PFSK-1 (cell line): Measurements from ENCODE around the gene TBR1.

Experiments used
- FOXP2 ChIP-seq: optimal IDR thresholded peaks from 2 replicates; pipeline ENCODE3; 2011; ENCODE audit warnings: borderline replicate concordance, control low read depth, inconsistent platforms; ENCODE audit not compliant: insufficient read depth; ENCODE audit errors: extremely low read length, extremely low read depth
- POLR2AphosphoS5 ChIP-seq: IDR thresholded peaks from 2 replicates; pipeline ENCODE4 v1.6.1; 2012; ENCODE audit warnings: low read depth, mild to moderate bottlenecking, control low read depth, low read length, moderate library complexity
- SIN3A ChIP-seq: IDR thresholded peaks from 2 replicates; pipeline ENCODE4 v1.6.1; 2012; ENCODE audit warnings: mild to moderate bottlenecking, low read length, moderate library complexity, borderline replicate concordance; ENCODE audit not compliant: insufficient read depth
- TAF1 ChIP-seq: IDR thresholded peaks from 2 replicates; pipeline ENCODE4 v1.6.1; 2012; ENCODE audit warnings: low read length, control low read depth, borderline replicate concordance; ENCODE audit not compliant: insufficient read depth
- TF ChIP-seq, protein P1 (sequence below), 2 experiments: IDR thresholded peaks; 2 replicates each; pipeline versions ENCODE4 v1.6.1 to v1.8.0; 2011 to 2012; ENCODE audit warnings: low read depth in 2 of 2, low read length in 2 of 2, control low read depth in 1 of 2, inconsistent platforms in 1 of 2, mild to moderate bottlenecking in 1 of 2, moderate library complexity in 1 of 2; ENCODE audit not compliant: insufficient read depth in 1 of 2

The TBR1 gene

DNA sequence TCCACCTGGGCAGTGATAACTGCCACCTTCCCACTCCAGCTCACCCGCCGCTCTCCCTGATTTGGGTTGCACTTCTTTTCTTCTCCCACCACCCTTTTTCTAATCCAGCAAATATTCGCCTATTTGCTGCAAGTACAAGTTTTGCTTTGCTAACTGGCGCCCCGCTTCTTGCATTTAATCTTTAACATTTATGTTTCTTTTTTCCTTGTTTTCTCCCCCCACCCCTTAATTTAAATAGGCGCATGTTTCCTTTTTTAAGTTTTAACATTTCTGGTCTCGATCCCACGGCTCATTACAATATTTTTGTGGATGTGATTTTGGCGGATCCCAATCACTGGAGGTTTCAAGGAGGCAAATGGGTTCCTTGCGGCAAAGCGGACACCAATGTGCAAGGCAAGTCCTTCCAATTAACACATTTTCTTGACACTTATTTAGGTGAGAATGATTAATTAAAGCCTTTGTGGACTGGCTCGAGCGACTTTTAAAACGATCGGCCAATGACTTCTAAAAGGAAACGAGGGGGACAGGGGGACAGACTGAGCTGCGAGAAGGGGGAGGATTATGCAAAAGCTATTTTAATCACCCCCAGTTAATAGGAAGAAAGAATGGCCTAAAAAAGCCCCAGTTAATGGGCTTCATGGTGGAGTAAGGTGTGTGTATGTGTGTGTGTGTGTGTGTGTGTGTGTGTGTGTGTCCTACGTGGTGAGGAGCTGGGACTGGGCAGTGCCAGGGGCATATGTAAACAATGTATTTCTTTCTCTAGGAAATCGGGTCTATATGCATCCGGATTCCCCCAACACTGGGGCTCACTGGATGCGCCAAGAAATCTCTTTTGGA is 1.6 kb downstream of the TBR1 start:
- no peak for TF ChIP-seq POLR2AphosphoS5
- TF ChIP-seq TAF1 = no peak
- TF ChIP-seq SIN3A = no peak
- TF ChIP-seq, protein P1, sequence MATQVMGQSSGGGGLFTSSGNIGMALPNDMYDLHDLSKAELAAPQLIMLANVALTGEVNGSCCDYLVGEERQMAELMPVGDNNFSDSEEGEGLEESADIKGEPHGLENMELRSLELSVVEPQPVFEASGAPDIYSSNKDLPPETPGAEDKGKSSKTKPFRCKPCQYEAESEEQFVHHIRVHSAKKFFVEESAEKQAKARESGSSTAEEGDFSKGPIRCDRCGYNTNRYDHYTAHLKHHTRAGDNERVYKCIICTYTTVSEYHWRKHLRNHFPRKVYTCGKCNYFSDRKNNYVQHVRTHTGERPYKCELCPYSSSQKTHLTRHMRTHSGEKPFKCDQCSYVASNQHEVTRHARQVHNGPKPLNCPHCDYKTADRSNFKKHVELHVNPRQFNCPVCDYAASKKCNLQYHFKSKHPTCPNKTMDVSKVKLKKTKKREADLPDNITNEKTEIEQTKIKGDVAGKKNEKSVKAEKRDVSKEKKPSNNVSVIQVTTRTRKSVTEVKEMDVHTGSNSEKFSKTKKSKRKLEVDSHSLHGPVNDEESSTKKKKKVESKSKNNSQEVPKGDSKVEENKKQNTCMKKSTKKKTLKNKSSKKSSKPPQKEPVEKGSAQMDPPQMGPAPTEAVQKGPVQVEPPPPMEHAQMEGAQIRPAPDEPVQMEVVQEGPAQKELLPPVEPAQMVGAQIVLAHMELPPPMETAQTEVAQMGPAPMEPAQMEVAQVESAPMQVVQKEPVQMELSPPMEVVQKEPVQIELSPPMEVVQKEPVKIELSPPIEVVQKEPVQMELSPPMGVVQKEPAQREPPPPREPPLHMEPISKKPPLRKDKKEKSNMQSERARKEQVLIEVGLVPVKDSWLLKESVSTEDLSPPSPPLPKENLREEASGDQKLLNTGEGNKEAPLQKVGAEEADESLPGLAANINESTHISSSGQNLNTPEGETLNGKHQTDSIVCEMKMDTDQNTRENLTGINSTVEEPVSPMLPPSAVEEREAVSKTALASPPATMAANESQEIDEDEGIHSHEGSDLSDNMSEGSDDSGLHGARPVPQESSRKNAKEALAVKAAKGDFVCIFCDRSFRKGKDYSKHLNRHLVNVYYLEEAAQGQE (IDR thresholded peaks at IDR 0.05; ENCODE audit: insufficient read depth in 1 of 2, low read depth in 2 of 2, low read length in 2 of 2) = no peak
- TF ChIP-seq FOXP2 = no peak

- TF ChIP-seq POLR2AphosphoS5 (no peak), FOXP2 (no peak), SIN3A (no peak), TAF1 (no peak)
- TF ChIP-seq, protein P1 (IDR thresholded peaks at IDR 0.05; ENCODE audit: insufficient read depth in 1 of 2, low read depth in 2 of 2, low read length in 2 of 2) = no peak
Observed at GRCh38 chr2:161418275-161418714, 2.2 kb downstream of the TBR1 start.

- TF ChIP-seq, protein P1 (IDR thresholded peaks at IDR 0.05; ENCODE audit: insufficient read depth in 1 of 2, low read depth in 2 of 2, low read length in 2 of 2) = no peak
- no peak for TF ChIP-seq FOXP2
- TF ChIP-seq SIN3A = no peak
- TF ChIP-seq POLR2AphosphoS5 = no peak
- no peak for TF ChIP-seq TAF1
Observed at GRCh38 chr2:161418715-161419637, 2.9 kb downstream of the TBR1 start.

DNA sequence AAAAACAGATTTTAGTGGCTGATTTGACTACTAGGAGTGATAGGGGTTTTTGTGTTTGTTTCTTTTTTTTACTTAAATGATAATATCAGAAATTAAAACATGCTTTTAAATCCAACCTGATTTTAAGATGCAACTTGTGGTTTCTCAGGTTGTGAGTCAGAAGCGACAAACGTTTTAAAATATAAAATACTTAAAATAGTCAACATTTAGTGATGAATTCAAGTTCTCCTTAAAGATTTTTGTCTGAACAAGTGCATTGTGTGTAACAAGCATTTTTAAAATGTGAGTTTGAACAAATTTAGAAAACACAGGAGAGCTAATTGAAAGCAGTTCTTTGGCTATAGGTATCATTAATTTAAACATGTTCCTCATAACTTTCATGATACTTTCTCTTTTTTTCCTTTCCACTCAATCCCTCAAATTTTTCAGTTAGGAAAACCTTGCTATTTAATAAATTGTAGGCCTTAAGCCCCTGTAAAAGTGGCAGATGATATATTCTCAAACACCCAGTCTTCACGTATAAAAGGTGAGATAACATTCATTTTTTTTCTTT is 3.6 kb downstream of the TBR1 start:
- TF ChIP-seq FOXP2 (no peak), TAF1 (no peak)

DNA sequence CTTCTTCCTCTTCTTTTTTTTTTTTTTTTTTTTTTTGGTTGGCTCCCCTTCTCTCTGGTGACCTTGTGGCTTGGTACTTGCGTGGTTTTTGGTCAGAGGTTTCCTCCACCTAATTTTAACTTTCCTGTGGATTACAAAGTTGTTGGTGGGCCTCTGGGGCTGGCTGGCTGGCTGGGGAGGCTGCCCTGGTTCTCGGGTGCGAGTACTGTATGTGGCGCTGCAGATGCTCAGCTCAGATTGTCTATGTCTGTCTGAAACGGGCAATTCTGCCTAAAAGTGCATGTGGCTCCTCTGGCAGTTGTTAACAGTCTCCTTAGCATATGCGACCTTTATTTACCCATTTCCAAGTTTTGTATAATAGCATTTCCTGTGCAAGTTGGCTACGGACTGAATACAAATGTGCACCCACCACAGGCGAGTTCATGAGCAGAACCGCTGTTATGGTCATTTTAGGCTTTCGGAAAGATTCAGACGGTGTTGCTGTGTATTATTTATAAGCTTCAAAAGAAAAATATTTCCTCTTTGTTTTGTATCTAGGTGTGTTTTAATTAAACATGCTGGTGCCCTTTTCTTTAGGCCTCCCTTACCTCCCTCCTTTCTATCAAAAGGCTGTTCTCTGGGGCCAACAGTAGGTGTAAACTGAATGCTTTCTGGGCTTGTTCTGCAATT is 4.4 kb downstream of the TBR1 start:
- TF ChIP-seq FOXP2 = no peak
- TF ChIP-seq, protein P1 (IDR thresholded peaks at IDR 0.05; ENCODE audit: insufficient read depth in 1 of 2, low read depth in 2 of 2, low read length in 2 of 2) = no peak
- TF ChIP-seq TAF1 = no peak
- TF ChIP-seq POLR2AphosphoS5 = no peak
- TF ChIP-seq SIN3A = no peak
